Measurements from ENCODE around the gene ACAN. TPM values are rescaled to one million over a fixed set of nuclear protein-coding genes. Genes with fewer than 3 reads are reported as not detected.

Gene ACAN
- total RNA-seq, 1 donor from 2014 or later: 2.0 TPM

DNA sequence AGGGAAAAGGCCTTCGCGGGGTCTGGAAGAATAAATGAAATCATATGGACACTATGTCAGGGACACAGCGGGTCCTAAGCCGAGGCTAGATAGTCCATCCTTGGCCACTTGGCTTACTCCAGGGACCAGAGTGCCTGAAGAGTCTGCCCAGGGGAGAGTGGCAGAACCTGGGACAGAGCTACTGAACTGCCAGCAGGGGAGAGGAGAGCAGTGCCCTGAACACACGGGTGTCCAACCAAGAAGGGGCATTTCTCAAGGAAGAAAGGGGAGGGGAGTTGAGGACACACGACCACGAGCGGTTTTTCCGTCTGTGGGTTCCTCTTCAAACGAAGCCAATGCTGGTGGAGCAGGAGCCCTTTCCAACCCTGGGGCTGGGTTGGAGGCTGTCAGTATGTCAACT, 1.0 kb downstream of the ACAN start:
- no peak overlapping the region for H3K27ac Mint-ChIP-seq
- no peak for DNase-seq (ENCODE audit: low spot score, unreplicated experiment)
- peaks cover 7% of the 10 kb centered on the region for H3K4me1 Mint-ChIP-seq (ENCODE audit: low read depth)
- H3K27me3 Mint-ChIP-seq: peaks cover 74% of the 10 kb centered on the region
- no peaks in the 10 kb centered on the region for H3K36me3 Mint-ChIP-seq (ENCODE audit: insufficient read depth)
- H3K9me3 Mint-ChIP-seq (ENCODE audit: low read depth): no peaks in the 10 kb centered on the region
- no peak overlapping the region for H3K4me3 Mint-ChIP-seq (ENCODE audit: low read depth)
- TF ChIP-seq, protein P1, sequence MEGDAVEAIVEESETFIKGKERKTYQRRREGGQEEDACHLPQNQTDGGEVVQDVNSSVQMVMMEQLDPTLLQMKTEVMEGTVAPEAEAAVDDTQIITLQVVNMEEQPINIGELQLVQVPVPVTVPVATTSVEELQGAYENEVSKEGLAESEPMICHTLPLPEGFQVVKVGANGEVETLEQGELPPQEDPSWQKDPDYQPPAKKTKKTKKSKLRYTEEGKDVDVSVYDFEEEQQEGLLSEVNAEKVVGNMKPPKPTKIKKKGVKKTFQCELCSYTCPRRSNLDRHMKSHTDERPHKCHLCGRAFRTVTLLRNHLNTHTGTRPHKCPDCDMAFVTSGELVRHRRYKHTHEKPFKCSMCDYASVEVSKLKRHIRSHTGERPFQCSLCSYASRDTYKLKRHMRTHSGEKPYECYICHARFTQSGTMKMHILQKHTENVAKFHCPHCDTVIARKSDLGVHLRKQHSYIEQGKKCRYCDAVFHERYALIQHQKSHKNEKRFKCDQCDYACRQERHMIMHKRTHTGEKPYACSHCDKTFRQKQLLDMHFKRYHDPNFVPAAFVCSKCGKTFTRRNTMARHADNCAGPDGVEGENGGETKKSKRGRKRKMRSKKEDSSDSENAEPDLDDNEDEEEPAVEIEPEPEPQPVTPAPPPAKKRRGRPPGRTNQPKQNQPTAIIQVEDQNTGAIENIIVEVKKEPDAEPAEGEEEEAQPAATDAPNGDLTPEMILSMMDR (IDR thresholded peaks at IDR 0.05; ENCODE audit: unreplicated experiment): no peak

DNA sequence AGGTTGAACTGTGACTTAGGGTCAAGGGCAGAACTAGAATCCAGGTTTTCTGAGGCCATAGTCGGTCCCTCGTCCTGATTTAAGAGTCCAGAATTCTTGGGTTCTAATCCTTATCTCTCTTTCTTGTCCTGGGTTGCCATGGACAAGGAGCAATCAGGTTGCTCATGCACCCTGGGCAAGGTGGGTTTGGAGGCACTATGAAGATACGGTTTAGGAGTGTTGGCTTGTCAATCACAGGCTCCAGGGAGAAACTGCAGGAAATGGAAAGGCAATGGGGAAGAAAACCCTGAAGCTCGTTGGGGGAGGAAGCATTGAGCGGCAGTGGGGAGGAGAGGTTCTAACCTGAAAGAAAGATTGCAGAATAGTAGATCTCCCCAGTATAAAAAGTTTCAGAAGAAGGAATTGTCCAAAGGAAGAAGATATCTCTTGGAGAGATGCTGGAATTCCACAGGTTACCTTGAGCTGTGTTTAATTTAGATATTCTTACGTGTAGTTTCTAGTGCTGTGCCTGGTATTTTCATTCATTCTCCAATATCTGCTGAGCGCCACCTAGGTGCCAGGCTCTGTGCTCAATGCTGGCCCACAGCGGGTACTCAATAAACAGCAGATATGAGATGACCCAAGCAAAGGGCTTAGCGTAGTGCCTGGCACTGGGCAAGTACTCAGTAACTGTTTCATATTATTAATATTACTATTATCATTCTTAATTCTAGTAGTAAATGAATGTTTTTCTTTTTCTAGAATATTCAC, 2.0 kb downstream of the ACAN start:
- Mint-ChIP-seq H3K27ac (no peak overlapping the region), H3K9me3 (ENCODE audit: low read depth) (no peaks in the 10 kb centered on the region), H3K4me3 (ENCODE audit: low read depth) (no peak overlapping the region), H3K36me3 (ENCODE audit: insufficient read depth) (no peaks in the 10 kb centered on the region), H3K27me3 (peaks cover 64% of the 10 kb centered on the region), H3K4me1 (ENCODE audit: low read depth) (peaks cover 7% of the 10 kb centered on the region)
- DNase-seq (ENCODE audit: low spot score, unreplicated experiment): no peak
- TF ChIP-seq, protein P1 (IDR thresholded peaks at IDR 0.05; ENCODE audit: unreplicated experiment): no peak

DNA sequence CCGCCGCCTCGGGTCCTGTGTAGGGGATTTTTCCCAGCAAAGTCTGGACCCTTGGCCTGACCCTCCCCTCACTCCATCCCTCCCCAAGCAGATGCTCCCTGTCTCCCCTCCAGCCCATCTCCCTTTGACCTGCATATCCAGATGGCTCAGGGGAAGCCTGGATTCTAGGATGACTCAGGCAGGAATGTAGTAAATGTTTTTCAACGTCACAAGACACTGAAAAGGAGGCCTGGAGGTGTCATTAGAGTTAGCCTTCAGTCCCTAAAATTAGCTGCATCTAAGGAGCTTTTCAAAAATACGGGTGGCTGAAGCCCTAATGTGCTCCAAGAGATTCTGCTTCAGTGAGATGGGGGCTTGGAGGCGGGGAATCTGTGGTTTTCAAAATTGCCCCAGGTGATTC, 7.2 kb downstream of the ACAN start:
- TF ChIP-seq, protein P1 (IDR thresholded peaks at IDR 0.05; ENCODE audit: unreplicated experiment): no peak
- H3K27me3 Mint-ChIP-seq: peaks cover 31% of the 10 kb centered on the region
- no peak for DNase-seq (ENCODE audit: low spot score, unreplicated experiment)
- H3K4me1 Mint-ChIP-seq (ENCODE audit: low read depth): peaks cover 10% of the 10 kb centered on the region
- no peak overlapping the region for H3K4me3 Mint-ChIP-seq (ENCODE audit: low read depth)
- no peaks in the 10 kb centered on the region for H3K9me3 Mint-ChIP-seq (ENCODE audit: low read depth)
- H3K36me3 Mint-ChIP-seq (ENCODE audit: insufficient read depth): no peaks in the 10 kb centered on the region
- H3K27ac Mint-ChIP-seq: no peak overlapping the region

DNA sequence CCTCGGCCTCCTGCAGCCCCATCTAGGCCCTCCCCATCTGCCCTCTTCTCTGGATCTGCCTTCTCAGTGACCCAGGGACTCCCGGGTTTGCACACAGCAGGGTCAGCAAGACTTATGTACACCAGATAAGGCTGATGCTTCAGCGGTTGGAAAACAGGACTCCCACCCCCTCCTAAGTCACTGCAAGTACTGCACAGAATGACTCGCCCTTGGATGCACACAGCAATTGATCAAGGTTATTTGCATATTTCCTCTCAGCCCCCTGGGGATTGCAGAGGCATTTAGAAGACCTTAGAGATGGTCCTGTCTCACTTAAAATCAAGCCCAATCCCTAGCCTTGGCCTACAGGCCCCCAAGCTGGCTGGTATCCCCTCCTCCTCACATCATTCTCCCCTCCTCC, 8.9 kb downstream of the ACAN start:
- DNase-seq (ENCODE audit: low spot score, unreplicated experiment): no peak
- Mint-ChIP-seq H3K4me3 (ENCODE audit: low read depth) (no peak overlapping the region), H3K9me3 (ENCODE audit: low read depth) (no peaks in the 10 kb centered on the region), H3K27ac (no peak overlapping the region), H3K36me3 (ENCODE audit: insufficient read depth) (no peaks in the 10 kb centered on the region), H3K4me1 (ENCODE audit: low read depth) (peaks cover 10% of the 10 kb centered on the region), H3K27me3 (peaks cover 19% of the 10 kb centered on the region)
- TF ChIP-seq, protein P1 (IDR thresholded peaks at IDR 0.05; ENCODE audit: unreplicated experiment): no peak

DNA sequence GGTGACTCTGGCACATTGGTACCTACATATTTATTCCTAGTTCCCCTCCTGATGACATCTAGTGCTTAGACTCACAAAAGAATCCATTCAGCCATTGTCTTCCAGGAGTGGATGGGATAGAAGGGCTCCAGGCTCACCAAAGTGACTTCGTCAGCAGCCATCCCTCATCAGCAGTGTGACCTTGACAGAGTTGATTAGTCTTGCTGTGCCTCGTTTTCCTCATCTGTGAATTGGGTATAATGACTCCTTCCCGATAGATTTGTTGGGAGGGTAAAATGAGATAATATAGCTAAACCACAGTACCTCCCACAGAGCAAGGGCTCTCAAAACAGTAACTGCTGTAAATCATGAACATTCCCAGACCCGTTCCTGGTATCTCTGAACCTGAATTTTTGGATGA, 10.7 kb downstream of the ACAN start:
- Mint-ChIP-seq H3K27ac (no peak overlapping the region), H3K9me3 (ENCODE audit: low read depth) (no peaks in the 10 kb centered on the region), H3K27me3 (peaks cover 6% of the 10 kb centered on the region), H3K4me1 (ENCODE audit: low read depth) (peaks cover 10% of the 10 kb centered on the region), H3K4me3 (ENCODE audit: low read depth) (no peak overlapping the region), H3K36me3 (ENCODE audit: insufficient read depth) (no peaks in the 10 kb centered on the region)
- TF ChIP-seq, protein P1 (IDR thresholded peaks at IDR 0.05; ENCODE audit: unreplicated experiment): no peak
- no peak for DNase-seq (ENCODE audit: low spot score, unreplicated experiment)

Data from progenitor cell of endocrine pancreas (in vitro differentiated cells).